Heart left ventricle (tissue), 16 donors: ENCODE measurements around the gene CPLANE2. TPM values are rescaled to one million over a fixed set of nuclear protein-coding genes. Genes with fewer than 3 reads are reported as not detected.

Experiments used
- ATAC-seq, 4 donors: fragments of 200-7000 bp; cut with Tn5 transposase; one replicate each; pipeline ENCODE4 v1.9.1; 2020 to 2022; ENCODE audit warnings: moderate library complexity in 4 of 4, mild to moderate bottlenecking in 3 of 4, moderate number of reproducible peaks in 1 of 4
- DNase-seq, 5 donors: peaks; one replicate each; pipeline ENCODE4 v3.0.0-alpha.2; 2020
- H3K27ac ChIP-seq, 12 donors: fragments of 200-600 bp; sonication (generic) in 4 of 12; one replicate each; pipeline versions ENCODE4 v1.5.0 to v1.8.0; 2016 to 2022; ENCODE audit warnings: mild to moderate bottlenecking in 2 of 12
- H3K27me3 ChIP-seq, 9 donors: fragments of 200-600 bp; sonication (generic) in 2 of 9; one replicate each; pipeline versions ENCODE4 v1.5.1 to v1.8.0; 2016 to 2022; ENCODE audit warnings: mild to moderate bottlenecking in 3 of 9
- H3K36me3 ChIP-seq, 9 donors: fragments of 200-600 bp; sonication (generic) in 2 of 9; one replicate each; pipeline versions ENCODE4 v1.5.0 to v1.8.0; 2018 to 2022; ENCODE audit warnings: mild to moderate bottlenecking in 2 of 9
- H3K4me1 ChIP-seq, 12 donors: fragments of 200-600 bp; sonication (generic) in 4 of 12; one replicate each; pipeline versions ENCODE4 v1.5.0 to v1.8.0; 2016 to 2022; ENCODE audit warnings: mild to moderate bottlenecking in 3 of 12
- H3K4me3 ChIP-seq, 12 donors: fragments of 200-600 bp; sonication (generic) in 4 of 12; one replicate each; pipeline versions ENCODE4 v1.5.0 to v1.8.0; 2017 to 2022; ENCODE audit warnings: mild to moderate bottlenecking in 9 of 12, moderate library complexity in 4 of 12
- H3K9me3 ChIP-seq, 12 donors: fragments of 200-600 bp; sonication (generic) in 4 of 12; one replicate each; pipeline versions ENCODE4 v1.5.0 to v1.8.0; 2016 to 2022; ENCODE audit warnings: mild to moderate bottlenecking in 1 of 12
- CTCF ChIP-seq, 12 donors: fragments of 200-600 bp; sonication (generic) in 4 of 12; IDR thresholded peaks; one replicate each; pipeline versions ENCODE4 v1.5.0 to v1.8.0; 2018 to 2022; ENCODE audit warnings: antibody characterized with exemption in 12 of 12, mild to moderate bottlenecking in 5 of 12
- POLR2A ChIP-seq, 2 donors: fragments of 450-650 bp; IDR thresholded peaks; one replicate each; pipeline ENCODE4 v1.6.1; 2017; ENCODE audit warnings: antibody characterized with exemption in 2 of 2, mild to moderate bottlenecking in 2 of 2, moderate library complexity in 2 of 2
- WGBS, 4 donors: extraction: QIAGEN DNeasy Blood & Tissue Kit in 2 of 4; methylation state at CpG; one replicate each; pipeline versions ENCODE4 v1.1.5 to v1.1.7; 2013 to 2018; 5-methylcytosine and 5-hydroxymethylcytosine counted together
- intact Hi-C, 10 donors: fragments of 100-400 bp; cut with DNase I; formaldehyde crosslinking; loops; one replicate each; pipeline versions ENCODE4 v1.11.1 to v1.14.2; 2022
- polyA plus RNA-seq, 2 donors: library from polyadenylated mRNA; stranded (reverse); fragments of 200-250 nt; gene quantifications; one replicate each; pipeline ENCODE4 v1.2.3, GENCODE V29; 2013
- total RNA-seq, 9 donors: library from RNA; depleted of rRNA in 2 of 9; stranded (reverse); fragments of >200 nt in 2 of 9; fragmentation: NEBNext Ultra II Directional in 3 of 9; extraction: Animal tissue kit (Norgen Biotek cat#: 25700) in 3 of 9; gene quantifications; one replicate each; pipeline versions ENCODE4 v1.1.0 to v1.2.4, GENCODE V29; 2016 to 2023
- donor health status: ischemic (EF 13 %, LVEDD 7.1; RV severe dilation, severe dysfunction).
- donor health status: healthy with polysubstance abuse.
- donor health status: DM: no; HTN: yes; CAD: no.
- donor health status: DM: no; HTN: no; CAD: no.
- donor health status: ischemic (EF 25% LVEDD 6.9; RV normal size, moderate dysfunction).
- donor health status: ischemic (EF 25% LVEDD 5.7; RV mildly dilated, moderate dysfunction).
- donor health status: healthy.
- donor health status: DM: yes; HTN: yes; CAD: no.
- donor health status: ischemic (EF 35%, LVEDD 5.7; RV mildly dilated, moderate dysfunction).
- donor health status: nonischemic (EF 11% LVEDD 7.7; RV severe dilation, severe dysfunction).
- donor health status: DM: yes; HTN: yes; CAD: no.
- donor health status: PGD.
- donor health status: ischemic (EF 29% LVEDD 5.4; RV normal size, mild dysfunction).
- donor health status: nonischemic (EF 23%, LVEDD 6.1; RV moderate dilation, normal function).

CPLANE2 gene
- total and polyA plus RNA-seq, 11 donors: 3.6 to 9.9 (median 5.7) TPM

GRCh38 chr1:16183179-16183578 lies 53.8 kb downstream of the CPLANE2 start:
- TF ChIP-seq POLR2A (IDR thresholded peaks at IDR 0.05) (no peak), CTCF (IDR thresholded peaks at IDR 0.05) (no peak)
- peaks cover 0 to 29% (median 21%) of the 10 kb centered on the region in 12 donors for H3K4me1 ChIP-seq
- ATAC-seq (no peak), DNase-seq (no peak)
- H3K4me3 ChIP-seq: no peak overlapping the region
- no peaks in the 10 kb centered on the region for H3K36me3 ChIP-seq
- 85 to 87% (median 86%) methylated on average over 13 of the region's 13 CpGs for WGBS, 4 donors
- intact Hi-C loops: loop anchor here in 3 of 10 donors (2.0 to 5.0 kb wide), 2 partner anchors 28 to 36 kb away; no protein-coding TSS in a partner anchor
- H3K9me3 ChIP-seq: no peaks in the 10 kb centered on the region
- peak overlapping the region in 2 of 12 donors; percentile 88 to 91 for H3K27ac ChIP-seq
- H3K27me3 ChIP-seq: no peaks in the 10 kb centered on the region

- no peaks in the 10 kb centered on the region for H3K9me3 ChIP-seq
- peaks cover under 1 to 30% (median 20%) of the 10 kb centered on the region in 12 donors for H3K4me1 ChIP-seq
- 47 to 59% (median 52%) methylated on average over 11 to 18 of the region's 18 CpGs for WGBS, 4 donors
- TF ChIP-seq POLR2A (IDR thresholded peaks at IDR 0.05) (peak in 1 of 2 donors; percentile 38), CTCF (IDR thresholded peaks at IDR 0.05) (no peak)
- ATAC-seq (peak; percentile 87 to 98 (median 94)), DNase-seq (peak; percentile 88 to 91 (median 90))
- peak overlapping the region in 1 of 12 donors; percentile 22 for H3K4me3 ChIP-seq
- peak overlapping the region; percentile 78 to 98 (median 88) for H3K27ac ChIP-seq
- no peaks in the 10 kb centered on the region for H3K36me3 ChIP-seq
- intact Hi-C loops: loop anchor here in 4 of 10 donors (2.0 to 5.0 kb wide), 3 partner anchors 25 to 35 kb away; partner anchors contain the start of gene EPHA2 (in 1 of the 4)
- H3K27me3 ChIP-seq: no peaks in the 10 kb centered on the region
Measured at GRCh38 chr1:16181887-16182719, 54.9 kb downstream of the CPLANE2 start.

Other genes starting within 250 kb of the CPLANE2 start
- gene SRARP, start 232.9 kb downstream of the CPLANE2 start, total RNA-seq: 1 to 10 TPM in 1 of 9 donors, under 1 TPM in 7, not detected in 1; 0.08 to 1.7 (median 0.21) TPM
- gene SRARP, start 232.9 kb downstream of the CPLANE2 start, polyA plus RNA-seq: 1 to 10 TPM in 1 of 2 donors, under 1 TPM in 1; 0.32 to 1.1 TPM
- over 10,000 TPM in 1 of 9 donors, 1,000 to 10,000 TPM in 8; 2,598 to 10,910 (median 4,655) TPM for gene HSPB7, start 219.1 kb downstream of the CPLANE2 start, total RNA-seq
- 1,000 to 10,000 TPM; 7,048 to 8,299 TPM for gene HSPB7, start 219.1 kb downstream of the CPLANE2 start, polyA plus RNA-seq
- gene CLCNKA, start 215.1 kb downstream of the CPLANE2 start, total RNA-seq: 1 to 10 TPM in 1 of 9 donors, under 1 TPM in 6, not detected in 2; 0.25 to 1.1 (median 0.53) TPM
- gene CLCNKA, start 215.1 kb downstream of the CPLANE2 start, polyA plus RNA-seq: under 1 TPM; 0.25 to 0.95 TPM
- gene CLCNKB, start 193.4 kb downstream of the CPLANE2 start, total RNA-seq: 1 to 10 TPM in 8 of 9 donors, under 1 TPM in 1; 0.51 to 2.7 (median 1.8) TPM
- gene CLCNKB, start 193.4 kb downstream of the CPLANE2 start, polyA plus RNA-seq: 1 to 10 TPM in 1 of 2 donors, under 1 TPM in 1; 0.50 to 1.5 TPM
- 10 to 100 TPM in 1 of 9 donors, 1 to 10 TPM in 8; 1.2 to 17.8 (median 3.4) TPM for gene FAM131C, start 163.5 kb downstream of the CPLANE2 start, total RNA-seq
- gene FAM131C, start 163.5 kb downstream of the CPLANE2 start, polyA plus RNA-seq: 1 to 10 TPM; 1.1 to 9.3 TPM
- gene EPHA2, start 81.1 kb downstream of the CPLANE2 start, total RNA-seq: 10 to 100 TPM in 8 of 9 donors, 1 to 10 TPM in 1; 7.6 to 34.7 (median 14.8) TPM
- 10 to 100 TPM in 1 of 2 donors, 1 to 10 TPM in 1; 5.6 to 14.0 TPM for gene EPHA2, start 81.1 kb downstream of the CPLANE2 start, polyA plus RNA-seq
- 1 to 10 TPM in 8 of 9 donors, under 1 TPM in 1; 0.97 to 3.8 (median 2.3) TPM for gene ARHGEF19, start 24.5 kb downstream of the CPLANE2 start, total RNA-seq
- 1 to 10 TPM in 1 of 2 donors, under 1 TPM in 1; 0.99 to 3.5 TPM for gene ARHGEF19, start 24.5 kb downstream of the CPLANE2 start, polyA plus RNA-seq
- gene FBXO42, start 115.3 kb upstream of the CPLANE2 start, total RNA-seq: 10 to 100 TPM; 15.4 to 44.4 (median 22.9) TPM
- 10 to 100 TPM; 11.0 to 18.8 TPM for gene FBXO42, start 115.3 kb upstream of the CPLANE2 start, polyA plus RNA-seq
- 100 to 1,000 TPM in 3 of 9 donors, 10 to 100 TPM in 6; 57.4 to 130 (median 94.4) TPM for gene SZRD1, start 130.1 kb upstream of the CPLANE2 start, total RNA-seq
- 100 to 1,000 TPM in 1 of 2 donors, 10 to 100 TPM in 1; 54.4 to 140 TPM for gene SZRD1, start 130.1 kb upstream of the CPLANE2 start, polyA plus RNA-seq
- gene SPATA21, start 200.2 kb upstream of the CPLANE2 start, total RNA-seq: not detected
- gene SPATA21, start 200.2 kb upstream of the CPLANE2 start, polyA plus RNA-seq: under 1 TPM; 0.06 to 0.08 TPM
- 10 to 100 TPM; 10.7 to 53.0 (median 12.1) TPM for gene NECAP2, start 203.5 kb upstream of the CPLANE2 start, total RNA-seq
- gene NECAP2, start 203.5 kb upstream of the CPLANE2 start, polyA plus RNA-seq: 10 to 100 TPM; 11.2 to 19.7 TPM